Osteocyte (in vitro differentiated cells): ENCODE measurements around the gene MAP3K3. TPM values are rescaled to one million over a fixed set of nuclear protein-coding genes. Genes with fewer than 3 reads are reported as not detected.

Experiments
- DNase-seq: peaks from one replicate; pipeline ENCODE4 v3.0.0; 2021; ENCODE audit warnings: mixed read lengths; ENCODE audit not compliant: unreplicated experiment; ENCODE audit errors: extremely low spot score
- H3K27ac Mint-ChIP-seq: one replicate; pipeline ENCODE4 v1.8.0; 2021; ENCODE audit warnings: mild to moderate bottlenecking, mixed read lengths; ENCODE audit not compliant: unreplicated experiment
- H3K27me3 Mint-ChIP-seq: one replicate; pipeline ENCODE4 v1.8.0; 2021; ENCODE audit warnings: mixed read lengths; ENCODE audit not compliant: unreplicated experiment
- H3K36me3 Mint-ChIP-seq: one replicate; pipeline ENCODE4 v1.8.0; 2021; ENCODE audit warnings: mixed read lengths; ENCODE audit not compliant: unreplicated experiment
- H3K4me1 Mint-ChIP-seq: one replicate; pipeline ENCODE4 v1.8.0; 2021; ENCODE audit warnings: mixed read lengths; ENCODE audit not compliant: unreplicated experiment
- H3K4me3 Mint-ChIP-seq: one replicate; pipeline ENCODE4 v1.8.0; 2021; ENCODE audit warnings: mild to moderate bottlenecking, moderate library complexity, mixed read lengths; ENCODE audit not compliant: unreplicated experiment
- H3K9me3 Mint-ChIP-seq: one replicate; pipeline ENCODE4 v1.8.0; 2021; ENCODE audit warnings: mixed read lengths; ENCODE audit not compliant: unreplicated experiment
- CTCF ChIP-seq: fragments of 200-600 bp; sonication (generic); IDR thresholded peaks from 2 replicates; pipeline ENCODE4 v1.5.0; 2021; ENCODE audit warnings: antibody characterized with exemption, mild to moderate bottlenecking, moderate library complexity
- total RNA-seq: library from RNA; stranded (reverse); gene quantifications from 2 replicates; pipeline ENCODE4 v1.2.1, GENCODE V29; 2021

MAP3K3 gene
- total RNA-seq, 1 donor from 2014 or later: 41.0 TPM

GRCh38 chr17:63644846-63645245 lies 22.6 kb downstream of the MAP3K3 start:
- Mint-ChIP-seq H3K4me3 (no peak overlapping the region), H3K4me1 (no peaks in the 10 kb centered on the region), H3K27me3 (no peaks in the 10 kb centered on the region), H3K36me3 (peaks cover 27% of the 10 kb centered on the region), H3K27ac (no peak overlapping the region), H3K9me3 (no peaks in the 10 kb centered on the region)
- no peak for TF ChIP-seq CTCF
- no peak for DNase-seq

- H3K27ac Mint-ChIP-seq: no peak overlapping the region
- peaks cover 24% of the 10 kb centered on the region for H3K36me3 Mint-ChIP-seq
- H3K4me1 Mint-ChIP-seq: no peaks in the 10 kb centered on the region
- no peak for DNase-seq
- H3K27me3 Mint-ChIP-seq: no peaks in the 10 kb centered on the region
- no peak for TF ChIP-seq CTCF
- no peak overlapping the region for H3K4me3 Mint-ChIP-seq
- H3K9me3 Mint-ChIP-seq: no peaks in the 10 kb centered on the region
These were observed 23.7 kb downstream of the MAP3K3 start for GRCh38 chr17:63645775-63646487.

- Mint-ChIP-seq H3K4me3 (no peak overlapping the region), H3K27ac (no peak overlapping the region), H3K36me3 (peaks cover 23% of the 10 kb centered on the region), H3K9me3 (no peaks in the 10 kb centered on the region), H3K27me3 (no peaks in the 10 kb centered on the region), H3K4me1 (no peaks in the 10 kb centered on the region)
- TF ChIP-seq CTCF: no peak
- DNase-seq: no peak
These were observed 24.2 kb downstream of the MAP3K3 start for GRCh38 chr17:63646488-63646806.

GRCh38 chr17:63647065-63647725 lies 25.0 kb downstream of the MAP3K3 start:
- no peak overlapping the region for H3K27ac Mint-ChIP-seq
- no peaks in the 10 kb centered on the region for H3K9me3 Mint-ChIP-seq

More at GRCh38 chr17:63647065-63647725, 25.0 kb downstream of the MAP3K3 start:
- DNase-seq: no peak
- H3K36me3 Mint-ChIP-seq: peaks cover 27% of the 10 kb centered on the region
- TF ChIP-seq CTCF: no peak
- H3K4me1 Mint-ChIP-seq: no peaks in the 10 kb centered on the region
- H3K4me3 Mint-ChIP-seq: no peak overlapping the region
- no peaks in the 10 kb centered on the region for H3K27me3 Mint-ChIP-seq
